GM10266 (cell line): Measurements from ENCODE around the gene SLCO1B3.

Experiments
- DNase-seq: peaks from one replicate; pipeline ENCODE4 v3.0.0; 2012; ENCODE audit errors: extremely low spot score
- CTCF ChIP-seq: IDR thresholded peaks from 2 replicates; pipeline ENCODE4 v1.5.1; 2012; ENCODE audit warnings: mild to moderate bottlenecking, low read depth; ENCODE audit not compliant: control insufficient read depth, insufficient read depth; ENCODE audit errors: missing control alignments

SLCO1B3 gene

GRCh38 chr12:20885116-20885515 lies 74.6 kb downstream of the SLCO1B3 start:
- no peak for DNase-seq
- TF ChIP-seq CTCF, result no peak

- TF ChIP-seq CTCF, result no peak
- no peak for DNase-seq
These were observed 75.0 kb downstream of the SLCO1B3 start for GRCh38 chr12:20885552-20885951.

- DNase-seq, result no peak
- TF ChIP-seq CTCF, result no peak
These were observed 106.8 kb downstream of the SLCO1B3 start for GRCh38 chr12:20917269-20917668.

- no peak for TF ChIP-seq CTCF
- DNase-seq, result no peak
These were observed 107.3 kb downstream of the SLCO1B3 start for GRCh38 chr12:20917819-20918218.

- no peak for DNase-seq
- TF ChIP-seq CTCF, result no peak
These were observed 121.4 kb downstream of the SLCO1B3 start for GRCh38 chr12:20931894-20932293.

- peak; percentile 63 for TF ChIP-seq CTCF
- DNase-seq, result peak; percentile 3
These were observed 136.2 kb downstream of the SLCO1B3 start for GRCh38 chr12:20946732-20947131.

- TF ChIP-seq CTCF, result peak; percentile 55
- DNase-seq, result peak; percentile 13
These were observed 139.7 kb downstream of the SLCO1B3 start for GRCh38 chr12:20950248-20950647.

GRCh38 chr12:20963303-20963702 lies 152.8 kb downstream of the SLCO1B3 start:
- no peak for DNase-seq
- TF ChIP-seq CTCF, result no peak
